Measurements from ENCODE around the gene PRR29. TPM values are rescaled to one million over a fixed set of nuclear protein-coding genes. Genes with fewer than 3 reads are reported as not detected.
"Not testable (repeated sequence)": the region's sequence is repeated elsewhere in the genome, so short reads cannot be mapped to it uniquely, and the experiment has no call there.

The PRR29 gene
- polyA plus RNA-seq, 3 donors: 0.09 to 1.1 (median 0.45) TPM

GRCh38 chr17:63973247-63973646 lies 24.9 kb upstream of the PRR29 start:
- WGBS, 3 donors: 89 to 93% (median 93%) methylated on average over 6 of the region's 6 CpGs
- H3K27ac ChIP-seq (ENCODE audit: low read depth, low read length): no peak overlapping the region

DNA sequence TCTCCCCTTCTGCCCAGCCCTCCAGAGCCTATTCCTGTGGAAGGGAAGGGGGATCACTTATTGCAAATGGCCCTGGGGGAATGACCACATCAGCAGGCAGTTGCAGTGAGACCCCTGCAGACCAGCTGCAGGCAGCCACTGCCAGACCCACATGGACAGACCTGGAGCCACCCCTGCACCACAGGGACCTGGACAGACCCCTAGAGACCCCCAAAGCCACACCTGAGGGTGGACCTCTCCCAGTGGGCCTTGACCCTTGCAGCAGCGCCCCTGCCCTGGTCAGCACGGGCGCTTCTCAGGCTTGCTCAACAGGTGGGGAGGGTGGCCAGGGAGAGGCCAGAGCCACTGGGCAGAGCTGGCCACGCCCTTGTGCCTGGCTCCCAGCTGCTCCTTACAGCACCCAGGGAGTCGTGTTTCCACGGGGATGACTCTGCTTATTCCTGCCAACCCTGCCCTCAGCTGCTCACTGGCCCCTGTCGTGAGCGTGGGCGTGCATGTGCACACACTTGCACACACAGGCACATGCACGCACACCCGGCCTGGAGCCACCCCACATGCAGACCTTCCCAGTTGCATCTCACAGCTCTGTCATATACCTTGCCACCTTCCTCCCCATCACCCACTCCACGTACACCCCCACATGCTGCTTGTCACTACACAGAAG lies 24.1 kb upstream of the PRR29 start:
- no peak overlapping the region for H3K27ac ChIP-seq (ENCODE audit: low read depth, low read length)
- WGBS, 3 donors: 74 to 84% (median 81%) methylated on average over 12 of the region's 12 CpGs

- no peak overlapping the region for H3K27ac ChIP-seq (ENCODE audit: low read depth, low read length)
- WGBS, 3 donors: 71 to 75% (median 74%) methylated on average over 10 of the region's 10 CpGs
Observed at GRCh38 chr17:63974594-63975192, 23.5 kb upstream of the PRR29 start.

- WGBS, 3 donors: 74 to 93% (median 87%) methylated on average over 2 of the region's 2 CpGs
- no peak overlapping the region for H3K27ac ChIP-seq (ENCODE audit: low read depth, low read length)
Observed at GRCh38 chr17:63975541-63976092, 22.5 kb upstream of the PRR29 start.

- 42 to 70% (median 50%) methylated on average over 3 of the region's 3 CpGs for WGBS, 3 donors
- no peak overlapping the region for H3K27ac ChIP-seq (ENCODE audit: low read depth, low read length)
Observed at GRCh38 chr17:63976702-63977101, 21.4 kb upstream of the PRR29 start.

DNA sequence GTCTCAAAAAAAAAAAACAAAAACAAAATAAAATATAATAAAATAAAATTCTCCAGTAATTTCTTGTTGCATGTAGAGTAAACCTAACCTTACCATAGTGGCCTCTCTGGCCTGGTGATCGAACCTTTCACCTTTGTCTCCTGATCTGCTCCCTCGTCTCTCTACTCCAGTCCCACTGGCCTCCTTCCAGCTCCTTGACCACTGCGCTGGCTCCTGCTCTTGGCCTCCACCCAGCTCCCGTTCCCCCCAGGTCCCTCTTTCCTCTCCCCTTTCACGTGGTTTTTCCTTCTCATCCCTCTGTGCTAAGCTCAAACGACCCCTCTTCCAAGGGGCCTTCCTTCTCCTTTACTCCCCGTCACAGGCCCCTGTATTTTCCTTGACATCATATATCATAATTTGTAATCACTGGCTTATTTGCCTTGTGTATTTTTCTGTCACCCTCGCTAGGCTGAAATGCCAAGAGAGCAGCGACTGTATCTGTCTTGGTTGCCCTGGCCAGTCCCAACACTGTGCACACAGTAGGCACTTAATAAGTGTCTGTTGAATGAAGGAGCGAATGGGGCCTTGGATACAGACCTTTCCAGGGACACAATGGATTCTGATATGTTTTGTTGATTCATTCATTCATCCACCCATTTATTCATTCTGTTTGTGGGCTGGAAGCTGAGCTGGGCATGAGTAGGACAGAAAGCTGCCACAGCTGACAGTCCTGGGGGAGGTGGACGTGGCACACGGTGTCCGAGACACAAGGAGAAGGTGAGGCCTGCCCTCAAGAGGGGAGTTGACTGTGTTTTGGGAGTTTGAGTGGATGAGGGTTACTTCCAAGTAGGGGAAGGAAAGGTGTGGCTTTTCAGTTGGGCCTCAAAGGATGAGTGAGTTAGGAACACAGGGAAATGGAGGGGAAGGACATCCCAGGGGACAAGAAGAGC lies 19.6 kb upstream of the PRR29 start:
- no peak overlapping the region for H3K27ac ChIP-seq (ENCODE audit: low read depth, low read length)
- 67 to 78% (median 76%) methylated on average over 13 of the region's 13 CpGs for WGBS, 3 donors

- WGBS, 3 donors: 87 to 100% (median 95%) methylated on average over 2 of the region's 2 CpGs
- H3K27ac ChIP-seq (ENCODE audit: low read depth, low read length): not testable (repeated sequence)
Observed at GRCh38 chr17:63982641-63983040, 15.5 kb upstream of the PRR29 start.

DNA sequence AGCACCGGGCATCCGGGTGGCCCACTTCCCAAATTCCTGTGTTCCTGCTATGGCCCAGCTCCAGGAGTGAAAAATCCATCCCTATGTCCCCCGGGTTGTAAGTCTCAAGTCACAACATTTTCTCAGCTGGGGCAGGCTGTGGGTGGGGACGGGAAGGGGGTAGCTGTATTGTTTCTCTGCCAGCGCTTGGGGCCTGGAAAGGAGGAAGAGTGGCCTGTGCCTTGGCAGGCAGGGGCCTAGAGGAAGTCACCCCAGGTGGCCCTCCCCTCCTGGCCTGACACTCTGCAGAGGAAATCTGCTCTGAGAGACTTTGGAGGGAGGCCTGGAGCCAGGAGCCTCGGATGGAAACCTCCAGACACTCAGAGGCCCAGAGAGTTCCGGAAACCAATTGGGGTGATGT lies 14.8 kb upstream of the PRR29 start:
- H3K27ac ChIP-seq (ENCODE audit: low read depth, low read length): no peak overlapping the region
- WGBS, 3 donors: 23 to 79% (median 31%) methylated on average over 7 of the region's 7 CpGs

GRCh38 chr17:63984236-63984635 lies 13.9 kb upstream of the PRR29 start:
- 39 to 75% (median 52%) methylated on average over 5 of the region's 5 CpGs for WGBS, 3 donors
- no peak overlapping the region for H3K27ac ChIP-seq (ENCODE audit: low read depth, low read length)

GRCh38 chr17:63984651-63985386 lies 13.3 kb upstream of the PRR29 start:
- no peak overlapping the region for H3K27ac ChIP-seq (ENCODE audit: low read depth, low read length)
- 53 to 85% (median 58%) methylated on average over 16 of the region's 16 CpGs for WGBS, 3 donors

- WGBS, 3 donors: 70 to 92% (median 79%) methylated on average over 13 of the region's 13 CpGs
- peak overlapping the region; percentile 13 for H3K27ac ChIP-seq (ENCODE audit: low read depth, low read length)
Observed at GRCh38 chr17:63985387-63986140, 12.6 kb upstream of the PRR29 start.

- WGBS, 3 donors: 41 to 55% (median 42%) methylated on average over 3 of the region's 3 CpGs
- no peak overlapping the region for H3K27ac ChIP-seq (ENCODE audit: low read depth, low read length)
Observed at GRCh38 chr17:63986821-63987220, 11.3 kb upstream of the PRR29 start.

DNA sequence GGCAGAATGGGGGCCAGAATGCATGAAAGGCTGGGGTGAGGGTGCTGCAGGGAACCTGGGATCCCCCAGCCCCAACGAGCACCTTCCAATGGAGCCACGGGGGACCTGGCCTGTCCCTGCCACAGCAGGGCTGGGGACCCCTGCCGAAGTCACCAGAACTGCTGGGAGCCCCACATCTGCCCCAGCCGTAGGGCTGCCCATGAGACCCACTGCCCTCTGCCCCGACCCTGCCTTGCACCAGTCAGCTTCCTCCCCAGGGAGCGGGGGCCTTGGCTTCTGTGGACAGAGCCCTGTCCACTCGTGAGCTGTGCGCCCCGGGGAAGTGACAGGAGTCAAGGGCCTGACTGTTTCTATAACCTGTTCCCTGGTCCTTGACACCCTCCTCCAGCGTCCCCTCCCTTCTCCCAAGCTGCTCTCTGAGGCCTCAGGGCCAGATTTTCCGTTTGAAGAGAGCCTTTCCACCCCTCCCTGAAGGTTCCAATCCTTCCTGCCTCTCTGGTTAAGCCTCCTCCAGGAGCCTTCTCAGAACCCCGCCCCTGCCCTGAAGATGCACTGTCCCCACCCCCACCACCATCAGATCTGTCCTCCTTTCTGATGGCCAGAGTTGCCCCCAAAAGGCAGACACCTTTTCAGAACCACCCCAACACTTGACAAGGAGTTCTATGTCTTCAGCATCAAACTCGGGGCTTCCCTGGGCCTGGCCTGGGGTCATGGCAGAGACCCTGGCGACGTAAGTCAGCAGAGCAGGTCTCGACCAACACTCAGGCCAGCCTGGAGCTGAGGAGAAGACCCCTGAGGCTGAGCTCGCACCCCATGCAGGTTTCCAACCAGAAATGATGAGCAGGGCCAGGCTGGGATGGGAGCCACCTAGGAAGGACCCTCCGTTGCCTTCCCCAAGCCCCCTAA lies 10.7 kb upstream of the PRR29 start:
- WGBS, 3 donors: 65 to 78% (median 72%) methylated on average over 18 of the region's 18 CpGs
- H3K27ac ChIP-seq (ENCODE audit: low read depth, low read length): no peak overlapping the region

GRCh38 chr17:63988127-63988478 lies 10.0 kb upstream of the PRR29 start:
- H3K27ac ChIP-seq (ENCODE audit: low read depth, low read length): no peak overlapping the region
- WGBS, 3 donors: 92 to 98% (median 98%) methylated on average over 5 of the region's 5 CpGs

- H3K27ac ChIP-seq (ENCODE audit: low read depth, low read length): no peak overlapping the region
- 43 to 74% (median 63%) methylated on average over 33 to 35 of the region's 35 CpGs for WGBS, 3 donors
Observed at GRCh38 chr17:63988741-63989621, 9.2 kb upstream of the PRR29 start.

Measured in adipose tissue (tissue), 3 donors.